Suprapubic skin (tissue), 3 donors: ENCODE data around the gene SLC16A1.

Experiments
- CTCF ChIP-seq, 2 donors: fragments of 200-600 bp in 1 of 2; fragments of 450-650 bp in 1 of 2; sonication (generic) in 1 of 2; IDR thresholded peaks; one replicate each; pipeline ENCODE4 v1.5.1; 2016 to 2019; ENCODE audit warnings: antibody characterized with exemption in 2 of 2, mild to moderate bottlenecking in 1 of 2, moderate library complexity in 1 of 2
- POLR2AphosphoS5 ChIP-seq, 3 donors: sonication (generic); formaldehyde crosslinking; IDR thresholded peaks; one replicate each; pipeline ENCODE4 v1.6.1; 2017; ENCODE audit warnings: antibody characterized with exemption in 3 of 3

GRCh38 chr1:112881742-112882127 lies 74.3 kb downstream of the SLC16A1 start:
- TF ChIP-seq CTCF (IDR thresholded peaks at IDR 0.05) (no peak), POLR2AphosphoS5 (IDR thresholded peaks at IDR 0.05) (no peak)
